DOHH2 (cell line): ENCODE results near the gene ARHGEF4.

Source experiments
- H3F3A ChIP-seq: fragments of 200-600 bp; sonication (generic), shearing (Covaris generic); 2 replicates; pipeline ENCODE4 v1.6.0; 2016; ENCODE audit warnings: antibody characterized with exemption, mild to moderate bottlenecking; ENCODE audit not compliant: control insufficient read depth, insufficient read depth
- H3K27ac ChIP-seq: fragments of 200-600 bp; sonication (generic); 2 replicates; pipeline ENCODE4 v1.5.1; 2014; ENCODE audit warnings: low read depth, mild to moderate bottlenecking, low read length, moderate library complexity
- H3K27me3 ChIP-seq: fragments of 200-600 bp; sonication (generic); 2 replicates; pipeline ENCODE4 v1.6.1; 2014; ENCODE audit warnings: mild to moderate bottlenecking, low read length, mixed read lengths; ENCODE audit not compliant: control insufficient read depth
- H3K36me3 ChIP-seq: fragments of 200-600 bp; sonication (generic); 2 replicates; pipeline ENCODE4 v1.6.1; 2014; ENCODE audit warnings: mild to moderate bottlenecking, low read length, moderate library complexity, mixed read lengths; ENCODE audit not compliant: control insufficient read depth
- H3K4me1 ChIP-seq: fragments of 200-600 bp; sonication (generic); 2 replicates; pipeline ENCODE4 v1.6.1; 2014; ENCODE audit warnings: mild to moderate bottlenecking, low read length, mixed read lengths; ENCODE audit not compliant: control insufficient read depth
- H3K4me2 ChIP-seq: fragments of 200-600 bp; sonication (generic); 2 replicates; pipeline ENCODE4 v1.6.0; 2014; ENCODE audit warnings: mild to moderate bottlenecking, low read length, moderate library complexity
- H3K4me3 ChIP-seq: fragments of 200-600 bp; sonication (generic); 2 replicates; pipeline ENCODE4 v1.5.1; 2014; ENCODE audit warnings: mild to moderate bottlenecking, low read length, mixed read lengths
- H3K79me2 ChIP-seq: fragments of 200-600 bp; sonication (generic); 2 replicates; pipeline ENCODE4 v1.6.1; 2014; ENCODE audit warnings: mild to moderate bottlenecking, low read length, mixed read lengths; ENCODE audit not compliant: control insufficient read depth
- H3K9me2 ChIP-seq: fragments of 200-600 bp; sonication (generic); replicated peaks from 2 replicates; pipeline ENCODE4 v1.6.1; 2014; ENCODE audit warnings: mild to moderate bottlenecking, low read length, mixed read lengths; ENCODE audit not compliant: control insufficient read depth
- H3K9me3 ChIP-seq: fragments of 200-600 bp; sonication (generic); 2 replicates; pipeline ENCODE4 v1.6.1; 2014; ENCODE audit warnings: antibody characterized with exemption, low read length, mixed read lengths; ENCODE audit not compliant: control insufficient read depth, insufficient read depth
- H4K20me1 ChIP-seq: fragments of 200-600 bp; sonication (generic); 2 replicates; pipeline ENCODE4 v1.6.0; 2014; ENCODE audit warnings: low read depth, mild to moderate bottlenecking, antibody characterized with exemption, low read length, moderate library complexity; ENCODE audit not compliant: control insufficient read depth, insufficient read depth
- CTCF ChIP-seq: fragments of 200-600 bp; sonication (generic); IDR thresholded peaks from one replicate; pipeline ENCODE4 v1.5.1; 2014; ENCODE audit warnings: antibody characterized with exemption, mild to moderate bottlenecking, low read depth, low read length; ENCODE audit not compliant: poor library complexity, severe bottlenecking
- EZH2phosphoT487 ChIP-seq: fragments of 200-600 bp; sonication (generic); IDR thresholded peaks from 2 replicates; pipeline ENCODE4 v1.6.1; 2017; ENCODE audit warnings: borderline replicate concordance, mild to moderate bottlenecking, antibody characterized with exemption, low read length, moderate library complexity, mixed read lengths

ARHGEF4 gene

GRCh38 chr2:130936451-130936850 lies 99.7 kb downstream of the ARHGEF4 start:
- no peak overlapping the region for H3K27ac ChIP-seq
- no peak for TF ChIP-seq EZH2phosphoT487
- no peak for TF ChIP-seq CTCF
- no peaks in the 10 kb centered on the region for H3K4me1 ChIP-seq
- H3K36me3 ChIP-seq = no peaks in the 10 kb centered on the region
- no peaks in the 10 kb centered on the region for H3K9me3 ChIP-seq
- no peaks in the 10 kb centered on the region for H3K79me2 ChIP-seq
- no peaks in the 10 kb centered on the region for H3K27me3 ChIP-seq
- no peak overlapping the region for H3K4me2 ChIP-seq
- no peaks in the 10 kb centered on the region for H4K20me1 ChIP-seq
- H3K9me2 ChIP-seq = no peaks in the 10 kb centered on the region
- H3K4me3 ChIP-seq = no peak overlapping the region
- H3F3A ChIP-seq = no peaks in the 10 kb centered on the region

DNA sequence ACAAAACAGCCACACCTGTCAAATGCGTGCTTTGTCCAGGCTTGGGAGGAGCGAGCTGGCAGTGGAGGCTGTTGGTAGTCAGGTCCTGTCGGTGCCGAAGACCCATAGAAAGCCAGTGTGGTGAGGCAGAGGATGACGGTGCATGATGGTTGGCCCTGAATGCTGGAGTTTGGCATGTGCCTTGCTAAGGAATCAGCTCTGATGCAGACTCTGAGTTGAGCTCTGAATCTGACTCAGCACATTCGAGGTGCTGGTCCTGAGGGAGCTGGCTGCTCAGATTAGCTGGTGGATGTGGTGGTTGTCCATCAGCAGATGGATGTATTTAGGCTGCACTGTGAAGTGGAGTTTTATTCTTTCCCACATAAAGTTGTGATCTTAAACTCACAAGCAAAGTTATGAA lies 111.3 kb downstream of the ARHGEF4 start:
- Histone ChIP-seq H3K4me2 (no peak overlapping the region), H3K4me3 (no peak overlapping the region), H3K36me3 (no peaks in the 10 kb centered on the region), H4K20me1 (no peaks in the 10 kb centered on the region), H3F3A (no peaks in the 10 kb centered on the region), H3K9me3 (no peaks in the 10 kb centered on the region; the same call in 1 of the 2 replicates), H3K27ac (no peak overlapping the region), H3K4me1 (no peaks in the 10 kb centered on the region), H3K27me3 (no peaks in the 10 kb centered on the region), H3K9me2 (no peaks in the 10 kb centered on the region), H3K79me2 (no peaks in the 10 kb centered on the region)
- no peak for TF ChIP-seq EZH2phosphoT487
- TF ChIP-seq CTCF = no peak

GRCh38 chr2:130949954-130950353 lies 113.2 kb downstream of the ARHGEF4 start:
- H3K4me3 ChIP-seq = no peak overlapping the region
- H3K4me1 ChIP-seq = no peaks in the 10 kb centered on the region
- 0 out of 2 replicates have a peak, but pooled peaks cover 3% of the 10 kb centered on the region for H3K9me3 ChIP-seq
- no peaks in the 10 kb centered on the region for H3K79me2 ChIP-seq
- H3K27me3 ChIP-seq = no peaks in the 10 kb centered on the region
- H3K36me3 ChIP-seq = no peaks in the 10 kb centered on the region
- no peak overlapping the region for H3K4me2 ChIP-seq
- H3F3A ChIP-seq = no peaks in the 10 kb centered on the region
- H3K27ac ChIP-seq = no peak overlapping the region
- TF ChIP-seq EZH2phosphoT487 (no peak), CTCF (no peak)
- no peaks in the 10 kb centered on the region for H4K20me1 ChIP-seq
- H3K9me2 ChIP-seq = no peaks in the 10 kb centered on the region
